HCT116 (cell line): Measurements from ENCODE around the gene MBTD1. TPM values are rescaled to one million over a fixed set of nuclear protein-coding genes. Genes with fewer than 3 reads are reported as not detected.

Source experiments
- ATAC-seq: fragments of 200-7000 bp; cut with Tn5 transposase; 2 replicates; pipeline ENCODE4 v1.9.1; 2020; ENCODE audit warnings: mild to moderate bottlenecking, moderate library complexity
- BruUV-seq: library from RNA; stranded (reverse); fragments of 400-500 nt; replicated peaks from 2 replicates; lab custom pipeline; 2021; lab: Mats Ljungman, UMichigan
- CTCF ChIA-PET: fragments of 300-600 bp; sonication (Branson Sonifier 250); formaldehyde crosslinking; loops from one replicate; lab custom pipeline; 2021; ENCODE audit warnings: antibody characterized with exemption; lab: Charles Lee
- POLR2A ChIA-PET: fragments of 300-600, 350-600 bp; sonication (Branson Sonifier 250); formaldehyde crosslinking; loops from one replicate; lab custom pipeline; 2021; ENCODE audit warnings: antibody characterized with exemption; lab: Charles Lee
- RAD21 ChIA-PET, 2 experiments: fragments of 300-600 bp; sonication (Branson Sonifier 250); formaldehyde crosslinking; loops; one replicate each; lab custom pipeline; 2023; ENCODE audit warnings: low total read pairs in 2 of 2; ENCODE audit not compliant: uncharacterized antibody in 2 of 2, unreplicated experiment in 2 of 2, low non-redundant PET in 1 of 2; lab: Charles Lee
- DNase-seq: peaks from one replicate; pipeline ENCODE4 v3.0.0-alpha.2; 2010; ENCODE audit warnings: low read depth, low spot score
- H2AFZ ChIP-seq: fragments of 200-600 bp; shearing (Covaris generic), sonication (generic); 2 replicates; pipeline ENCODE4 v1.6.1; 2017; ENCODE audit warnings: low read depth, mixed run types, mixed read lengths, antibody characterized with exemption, low read length; ENCODE audit not compliant: poor library complexity, severe bottlenecking
- H3K27ac ChIP-seq: 2 replicates; pipeline ENCODE4 v1.5.1; 2012; ENCODE audit warnings: low read depth, low read length
- H3K27me3 ChIP-seq: fragments of 200-600 bp; sonication (generic); 2 replicates; pipeline ENCODE4 v1.6.1; 2016; ENCODE audit warnings: mixed run types, low read length, mixed read lengths; ENCODE audit not compliant: insufficient read depth
- H3K36me3 ChIP-seq, 2 experiments: fragments of 200-500 bp in 1 of 2; fragments of 200-600 bp in 1 of 2; sonication (Bioruptor generic) in 1 of 2; sonication (generic) in 1 of 2; 2 replicates each; pipeline versions ENCODE4 v1.5.1 to v1.6.1; 2014 to 2016; ENCODE audit warnings: low read length in 2 of 2, inconsistent platforms in 1 of 2, mixed read lengths in 1 of 2, mixed run types in 1 of 2; ENCODE audit not compliant: insufficient read depth in 2 of 2, control insufficient read depth in 1 of 2
- H3K4me1 ChIP-seq, 2 experiments: fragments of 200-600 bp in 1 of 2; sonication (generic) in 1 of 2; 2 replicates each; pipeline versions ENCODE4 v1.5.1 to v1.6.1; 2012 to 2017; ENCODE audit warnings: low read length in 2 of 2, inconsistent platforms in 1 of 2, mild to moderate bottlenecking in 1 of 2, mixed read lengths in 1 of 2, mixed run types in 1 of 2, moderate library complexity in 1 of 2; ENCODE audit not compliant: insufficient read depth in 2 of 2, control insufficient read depth in 1 of 2
- H3K4me2 ChIP-seq: fragments of 200-600 bp; sonication (generic); 2 replicates; pipeline ENCODE4 v1.6.1; 2017; ENCODE audit warnings: mixed run types, low read length, mixed read lengths
- H3K4me3 ChIP-seq, 2 experiments: fragments of 200-600 bp in 1 of 2; sonication (generic) in 1 of 2; replicated peaks in 1 of 2; 2 replicates each; pipeline ENCODE4 v1.5.1; 2011 to 2016; ENCODE audit warnings: low read length in 2 of 2, control low read depth in 1 of 2, low read depth in 1 of 2, mild to moderate bottlenecking in 1 of 2, mixed read lengths in 1 of 2, mixed run types in 1 of 2
- H3K79me2 ChIP-seq: fragments of 200-600 bp; sonication (generic); 2 replicates; pipeline ENCODE4 v1.6.1; 2017; ENCODE audit warnings: mild to moderate bottlenecking, mixed run types, low read length, moderate library complexity, mixed read lengths; ENCODE audit not compliant: insufficient read depth
- H3K9ac ChIP-seq: fragments of 200-600 bp; sonication (generic); 2 replicates; pipeline ENCODE4 v1.6.1; 2016; ENCODE audit warnings: low read length, mixed read lengths
- H3K9me2 ChIP-seq: fragments of 200-600 bp; sonication (generic), shearing (Covaris generic); 2 replicates; pipeline ENCODE4 v1.6.1; 2017; ENCODE audit warnings: mixed run types, mild to moderate bottlenecking, moderate library complexity; ENCODE audit not compliant: insufficient read depth
- H3K9me3 ChIP-seq, 2 experiments: fragments of 200-500 bp in 1 of 2; fragments of 200-600 bp in 1 of 2; sonication (Bioruptor generic) in 1 of 2; sonication (generic) in 1 of 2; 2 replicates each; pipeline ENCODE4 v1.6.1; 2014 to 2017; ENCODE audit warnings: low read length in 2 of 2, mixed read lengths in 2 of 2, inconsistent platforms in 1 of 2, low read depth in 1 of 2, mild to moderate bottlenecking in 1 of 2, mixed run types in 1 of 2, moderate library complexity in 1 of 2; ENCODE audit not compliant: control insufficient read depth in 1 of 2, insufficient read depth in 1 of 2
- H4K20me1 ChIP-seq: fragments of 200-600 bp; sonication (generic), shearing (Covaris generic); 2 replicates; pipeline ENCODE4 v1.6.1; 2017; ENCODE audit warnings: mixed run types, mild to moderate bottlenecking, moderate library complexity; ENCODE audit not compliant: insufficient read depth
- ATF3 ChIP-seq: IDR thresholded peaks from 2 replicates; pipeline ENCODE4 v1.6.1; 2012
- CBX3 ChIP-seq: IDR thresholded peaks from 2 replicates; pipeline ENCODE4 v1.6.1; 2012; ENCODE audit warnings: low read depth
- CTCF ChIP-seq, 3 experiments: fragments of 200-600 bp in 1 of 3; sonication (generic) in 1 of 3; IDR thresholded peaks in 2 of 3; conservative IDR thresholded peaks in 1 of 3; 2 replicates each; pipeline ENCODE4 v1.5.1; 2012 to 2017; ENCODE audit warnings: low read depth in 2 of 3, low read length in 2 of 3, antibody characterized with exemption in 1 of 3, borderline replicate concordance in 1 of 3, control low read depth in 1 of 3, mild to moderate bottlenecking in 1 of 3, mixed read lengths in 1 of 3, mixed run types in 1 of 3, moderate library complexity in 1 of 3; ENCODE audit not compliant: insufficient read depth in 1 of 3
- EGR1 ChIP-seq: IDR thresholded peaks from 2 replicates; pipeline ENCODE4 v1.6.1; 2012; ENCODE audit warnings: low read depth
- ELF1 ChIP-seq: IDR thresholded peaks from 2 replicates; pipeline ENCODE4 v1.6.1; 2012; ENCODE audit warnings: low read depth, borderline replicate concordance
- EZH2 ChIP-seq: fragments of 200-600 bp; sonication (generic); IDR thresholded peaks from 2 replicates; pipeline ENCODE4 v1.6.1; 2017; ENCODE audit warnings: antibody characterized with exemption, mixed run types
- EZH2phosphoT487 ChIP-seq: fragments of 200-600 bp; IDR thresholded peaks from 2 replicates; pipeline ENCODE4 v1.6.1; 2018; ENCODE audit warnings: antibody characterized with exemption, borderline replicate concordance
- FOSL1 ChIP-seq: IDR thresholded peaks from 2 replicates; pipeline ENCODE4 v1.6.1; 2012; ENCODE audit warnings: low read depth
- POLR2A ChIP-seq: IDR thresholded peaks from 2 replicates; pipeline ENCODE4 v1.7.0; 2011; ENCODE audit warnings: borderline replicate concordance; ENCODE audit not compliant: insufficient read depth, insufficient read length; ENCODE audit errors: extremely low read depth
- POLR2AphosphoS5 ChIP-seq: IDR thresholded peaks from 2 replicates; pipeline ENCODE4 v1.6.1; 2011; ENCODE audit warnings: mild to moderate bottlenecking, low read depth, low read length, moderate library complexity
- SIN3A ChIP-seq: IDR thresholded peaks from 2 replicates; pipeline ENCODE4 v1.6.1; 2012; ENCODE audit warnings: low read depth
- SP1 ChIP-seq: IDR thresholded peaks from 2 replicates; pipeline ENCODE4 v1.6.1; 2012; ENCODE audit warnings: low read depth
- YY1 ChIP-seq: IDR thresholded peaks from 2 replicates; pipeline ENCODE4 v1.6.1; 2011; ENCODE audit warnings: low read length, low read depth, moderate library complexity, mild to moderate bottlenecking; ENCODE audit not compliant: insufficient replicate concordance; ENCODE audit errors: extremely low read depth
- ZBTB33 ChIP-seq: IDR thresholded peaks from 2 replicates; pipeline ENCODE4 v1.6.1; 2011; ENCODE audit warnings: mild to moderate bottlenecking, low read length, moderate library complexity; ENCODE audit not compliant: insufficient replicate concordance; ENCODE audit errors: extremely low read depth
- ZNF274 ChIP-seq: fragments of 200-500 bp; sonication (Bioruptor generic); IDR thresholded peaks from 2 replicates; pipeline ENCODE4 v1.6.1; 2014; ENCODE audit warnings: mild to moderate bottlenecking, low read depth, low read length, inconsistent platforms
- intact Hi-C: fragments of 100-400 bp; cut with micrococcal nuclease; formaldehyde crosslinking; loops from 2 replicates; pipeline ENCODE4 v1.10.0; 2022
- total RNA-seq: library from RNA; stranded (reverse); gene quantifications from one replicate; pipeline ENCODE4 v1.2.1, GENCODE V29; 2021; ENCODE audit not compliant: unreplicated experiment

MBTD1 gene
- total RNA-seq, 1 experiment from 2014 or later, result 27.3 TPM

GRCh38 chr17:51200846-51201245 lies 59.0 kb downstream of the MBTD1 start:
- no peaks in the 10 kb centered on the region for H3K4me1 ChIP-seq
- H3K9me2 ChIP-seq, result no peaks in the 10 kb centered on the region
- no peak overlapping the region for H3K9ac ChIP-seq
- ChIA-PET RAD21 (no interaction called here), POLR2A (no interaction called here), CTCF (no interaction called here)
- intact Hi-C loops, result no loop called here
- no peak overlapping the region for H2AFZ ChIP-seq
- H4K20me1 ChIP-seq, result no peaks in the 10 kb centered on the region
- H3K9me3 ChIP-seq, result no peaks in the 10 kb centered on the region
- no peak overlapping the region for H3K4me2 ChIP-seq
- no peak overlapping the region for H3K4me3 ChIP-seq
- no peak overlapping the region for H3K27ac ChIP-seq
- no peak for ATAC-seq
- peaks cover 43 to 46% of the 10 kb centered on the region in 2 experiments for H3K36me3 ChIP-seq
- TF ChIP-seq CBX3 (no peak), FOSL1 (no peak), POLR2A (no peak), YY1 (no peak), CTCF (IDR thresholded peaks at IDR 0.05 in 2 of 3, conservative IDR thresholded peaks at IDR 0.05 in 1 of 3; ENCODE audit: borderline replicate concordance in 1 of 3, insufficient read depth in 1 of 3, low read depth in 2 of 3, low read length in 2 of 3) (no peak), EZH2phosphoT487 (no peak), ELF1 (no peak), ZBTB33 (no peak), EGR1 (no peak), SP1 (no peak), SIN3A (no peak), POLR2AphosphoS5 (no peak), ATF3 (no peak), ZNF274 (no peak), EZH2 (no peak)
- no peaks in the 10 kb centered on the region for H3K27me3 ChIP-seq
- H3K79me2 ChIP-seq, result 0 out of 2 replicates have a peak, but pooled peaks cover 6% of the 10 kb centered on the region
- no TSS peak for BruUV-seq
- DNase-seq, result no peak
